VCaP (cell line): ENCODE measurements around the gene ELOVL7.
"Not testable (repeated sequence)": the region's sequence is repeated elsewhere in the genome, so short reads cannot be mapped to it uniquely, and the experiment has no call there.

Source experiments
- H3K27ac ChIP-seq: fragments of 450-650 bp; 2 replicates; pipeline ENCODE4 v1.5.1; 2017
- CTCF ChIP-seq: fragments of 450-650 bp; conservative IDR thresholded peaks from 2 replicates; pipeline ENCODE4 v1.5.1; 2017; ENCODE audit warnings: mild to moderate bottlenecking, moderate library complexity

Gene ELOVL7

GRCh38 chr5:60820593-60821487, 23.2 kb downstream of the ELOVL7 start:
- TF ChIP-seq CTCF = no peak
- H3K27ac ChIP-seq = no peak overlapping the region

- H3K27ac ChIP-seq = not testable (repeated sequence)
Measured at GRCh38 chr5:60816138-60816537, 27.9 kb downstream of the ELOVL7 start.

- no peak for TF ChIP-seq CTCF
- no peak overlapping the region for H3K27ac ChIP-seq
Measured at GRCh38 chr5:60814498-60814897, 29.6 kb downstream of the ELOVL7 start.

GRCh38 chr5:60812426-60812825, 31.6 kb downstream of the ELOVL7 start:
- H3K27ac ChIP-seq = no peak overlapping the region
- TF ChIP-seq CTCF = no peak

GRCh38 chr5:60811105-60811504, 33.0 kb downstream of the ELOVL7 start:
- no peak overlapping the region for H3K27ac ChIP-seq

GRCh38 chr5:60810438-60811085, 33.5 kb downstream of the ELOVL7 start:
- H3K27ac ChIP-seq = no peak overlapping the region
- no peak for TF ChIP-seq CTCF

More at GRCh38 chr5:60811105-60811504, 33.0 kb downstream of the ELOVL7 start:
- no peak for TF ChIP-seq CTCF

- no peak overlapping the region for H3K27ac ChIP-seq
- TF ChIP-seq CTCF = no peak
Measured at GRCh38 chr5:60809891-60810425, 34.1 kb downstream of the ELOVL7 start.
